MV-4-11 (cell line): ENCODE results near the gene STAB2.

ENCODE experiments used
- DNase-seq: peaks from one replicate; lab custom pipeline; 2025; lab: John Stamatoyannopoulos, UW

STAB2 gene

GRCh38 chr12:103588680-103589079, 1.6 kb downstream of the STAB2 start:
- DNase-seq = no peak

GRCh38 chr12:103589517-103589916, 2.4 kb downstream of the STAB2 start:
- no peak for DNase-seq

GRCh38 chr12:103590271-103590670, 3.2 kb downstream of the STAB2 start:
- no peak for DNase-seq

GRCh38 chr12:103596981-103597380, 9.9 kb downstream of the STAB2 start:
- DNase-seq = no peak

- DNase-seq = no peak
Measured at GRCh38 chr12:103599274-103599673, 12.2 kb downstream of the STAB2 start.

GRCh38 chr12:103600967-103601728, 14.1 kb downstream of the STAB2 start:
- no peak for DNase-seq

- no peak for DNase-seq
Measured at GRCh38 chr12:103620395-103620794, 33.3 kb downstream of the STAB2 start.

- DNase-seq = no peak
Measured at GRCh38 chr12:103623716-103624115, 36.6 kb downstream of the STAB2 start.

GRCh38 chr12:103626498-103626897, 39.4 kb downstream of the STAB2 start:
- DNase-seq = no peak

- no peak for DNase-seq
Measured at GRCh38 chr12:103627189-103627855, 40.2 kb downstream of the STAB2 start.

- DNase-seq = peak; percentile 66
Measured at GRCh38 chr12:103632554-103633216, 45.6 kb downstream of the STAB2 start.

- no peak for DNase-seq
Measured at GRCh38 chr12:103634732-103635131, 47.7 kb downstream of the STAB2 start.

GRCh38 chr12:103635419-103635818, 48.3 kb downstream of the STAB2 start:
- no peak for DNase-seq

- no peak for DNase-seq
Measured at GRCh38 chr12:103637021-103637420, 49.9 kb downstream of the STAB2 start.

GRCh38 chr12:103637429-103637828, 50.4 kb downstream of the STAB2 start:
- DNase-seq = no peak

GRCh38 chr12:103639983-103640382, 52.9 kb downstream of the STAB2 start:
- no peak for DNase-seq

- no peak for DNase-seq
Measured at GRCh38 chr12:103640410-103640809, 53.3 kb downstream of the STAB2 start.

GRCh38 chr12:103640831-103641230, 53.8 kb downstream of the STAB2 start:
- no peak for DNase-seq

- no peak for DNase-seq
Measured at GRCh38 chr12:103642240-103642864, 55.3 kb downstream of the STAB2 start.

- DNase-seq = no peak
Measured at GRCh38 chr12:103645202-103645601, 58.1 kb downstream of the STAB2 start.

- no peak for DNase-seq
Measured at GRCh38 chr12:103647267-103647666, 60.2 kb downstream of the STAB2 start.

- no peak for DNase-seq
Measured at GRCh38 chr12:103652808-103653207, 65.7 kb downstream of the STAB2 start.
